AG04449 (cell line): ENCODE data around the gene IMPDH2.
A peak's percentile ranks its signal among the peaks of the same experiment; 100 is the strongest.

ENCODE experiments used
- CTCF ChIA-PET: fragments of 350-600 bp; formaldehyde crosslinking; extraction: SDS; loops from one replicate; lab custom pipeline; 2021; ENCODE audit warnings: antibody characterized with exemption; lab: Yijun Ruan, JAX
- POLR2A ChIA-PET: fragments of 400-600, 350-600 bp; formaldehyde crosslinking; extraction: SDS; loops from one replicate; lab custom pipeline; 2020; ENCODE audit warnings: antibody characterized with exemption, inconsistent platforms; lab: Yijun Ruan, JAX
- DNase-seq: peaks from one replicate; pipeline ENCODE4 v3.0.0-alpha.2; 2010; ENCODE audit warnings: low read depth, low spot score
- H3K4me3 ChIP-seq: 2 replicates; pipeline ENCODE4 v1.5.1; 2011; ENCODE audit warnings: low read depth, mild to moderate bottlenecking, control low read depth, low read length
- TF ChIP-seq, protein P1 (sequence below): IDR thresholded peaks from one replicate; pipeline ENCODE4 v1.5.1; 2011; ENCODE audit warnings: mild to moderate bottlenecking, moderate library complexity, low read length, control low read depth, inconsistent platforms; ENCODE audit not compliant: insufficient read depth; ENCODE audit errors: missing control alignments

Gene IMPDH2

GRCh38 chr3:49028673-49029562 is at the start of gene IMPDH2:
Gene IMPDH2 (minus strand): TSS chr3:49029398. CDS start chr3:49029350, 48 bp downstream.
- DNase-seq, result no peak
- ChIA-PET POLR2A (interaction anchor here (0.6 to 1.9 kb wide), 16 partner anchors 8 to 344 kb away, joined by 3 to 25 read pairs (median 6); partner anchors contain the start of genes DALRD3, LAMB2, P4HTM and QRICH1), CTCF (interaction anchor here (0.6 to 1.7 kb wide), 5 partner anchors 13 to 142 kb away, joined by 3 to 6 read pairs (median 3); partner anchors contain the start of gene WDR6)
- TF ChIP-seq, protein P1, sequence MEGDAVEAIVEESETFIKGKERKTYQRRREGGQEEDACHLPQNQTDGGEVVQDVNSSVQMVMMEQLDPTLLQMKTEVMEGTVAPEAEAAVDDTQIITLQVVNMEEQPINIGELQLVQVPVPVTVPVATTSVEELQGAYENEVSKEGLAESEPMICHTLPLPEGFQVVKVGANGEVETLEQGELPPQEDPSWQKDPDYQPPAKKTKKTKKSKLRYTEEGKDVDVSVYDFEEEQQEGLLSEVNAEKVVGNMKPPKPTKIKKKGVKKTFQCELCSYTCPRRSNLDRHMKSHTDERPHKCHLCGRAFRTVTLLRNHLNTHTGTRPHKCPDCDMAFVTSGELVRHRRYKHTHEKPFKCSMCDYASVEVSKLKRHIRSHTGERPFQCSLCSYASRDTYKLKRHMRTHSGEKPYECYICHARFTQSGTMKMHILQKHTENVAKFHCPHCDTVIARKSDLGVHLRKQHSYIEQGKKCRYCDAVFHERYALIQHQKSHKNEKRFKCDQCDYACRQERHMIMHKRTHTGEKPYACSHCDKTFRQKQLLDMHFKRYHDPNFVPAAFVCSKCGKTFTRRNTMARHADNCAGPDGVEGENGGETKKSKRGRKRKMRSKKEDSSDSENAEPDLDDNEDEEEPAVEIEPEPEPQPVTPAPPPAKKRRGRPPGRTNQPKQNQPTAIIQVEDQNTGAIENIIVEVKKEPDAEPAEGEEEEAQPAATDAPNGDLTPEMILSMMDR, result peak; percentile 14
- H3K4me3 ChIP-seq, result peak within 1 kb of the TSS; percentile 90

GRCh38 chr3:49076646-49077045 is 47.4 kb upstream of the IMPDH2 start:
- no peak for DNase-seq
- TF ChIP-seq, protein P1, result no peak
- CTCF ChIA-PET, result interaction anchor here (1.2 kb wide), 1 partner anchor 55 kb away, joined by 4 read pairs; the partner anchor contains the start of gene NDUFAF3
- POLR2A ChIA-PET, result no interaction called here
- H3K4me3 ChIP-seq, result no peak overlapping the region

- ChIA-PET POLR2A (no interaction called here), CTCF (interaction anchor here (1.2 kb wide), 1 partner anchor 54 kb away, joined by 4 read pairs; the partner anchor contains the start of gene NDUFAF3)
- DNase-seq, result no peak
These were observed 46.9 kb upstream of the IMPDH2 start for GRCh38 chr3:49076116-49076515.

DNA sequence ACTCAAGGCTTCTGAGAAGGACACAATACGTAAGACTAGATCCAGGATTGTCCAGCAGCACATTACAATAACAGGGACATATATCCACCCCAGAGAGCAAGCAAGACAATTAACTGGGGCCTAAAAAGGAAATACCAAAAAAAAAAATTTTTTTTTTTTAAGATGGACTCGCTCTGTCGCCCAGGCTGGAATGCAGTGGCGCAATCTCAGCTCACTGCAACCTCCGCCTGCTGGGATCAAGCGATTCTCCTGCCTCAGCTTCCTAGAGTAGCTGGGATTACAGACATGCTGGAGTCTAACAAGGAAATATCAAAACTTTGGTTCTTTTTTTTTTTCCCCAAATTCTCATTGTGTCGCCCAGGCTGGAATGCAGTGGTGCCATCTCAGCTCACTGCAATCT is 28.8 kb upstream of the IMPDH2 start:
- ChIA-PET CTCF (no interaction called here), POLR2A (interaction anchor here (1.6 kb wide), 1 partner anchor 29 kb away, joined by 7 read pairs; the partner anchor contains the start of gene IMPDH2)
- DNase-seq, result no peak
- H3K4me3 ChIP-seq, result no peak overlapping the region
- TF ChIP-seq, protein P1, result no peak

More at GRCh38 chr3:49076116-49076515, 46.9 kb upstream of the IMPDH2 start:
- TF ChIP-seq, protein P1, result no peak
- no peak overlapping the region for H3K4me3 ChIP-seq

- no peak overlapping the region for H3K4me3 ChIP-seq
- ChIA-PET CTCF (no interaction called here), POLR2A (no interaction called here)
- TF ChIP-seq, protein P1, result no peak
- DNase-seq, result no peak
These were observed 28.1 kb upstream of the IMPDH2 start for GRCh38 chr3:49057268-49057667.
